AG04450 (cell line): ENCODE results near the gene EPN2. TPM values are rescaled to one million over a fixed set of nuclear protein-coding genes. Genes with fewer than 3 reads are reported as not detected.

Source experiments
- CTCF ChIA-PET: fragments of 300-600, 350-600 bp; formaldehyde crosslinking; extraction: SDS; loops from one replicate; lab custom pipeline; 2022; ENCODE audit warnings: antibody characterized with exemption, inconsistent platforms; lab: Charles Lee
- POLR2A ChIA-PET: fragments of 350-600 bp; formaldehyde crosslinking; extraction: SDS; loops from one replicate; lab custom pipeline; 2021; ENCODE audit warnings: antibody characterized with exemption, inconsistent platforms; lab: Yijun Ruan, JAX
- DNase-seq: peaks from one replicate; pipeline ENCODE4 v3.0.0-alpha.2; 2011; ENCODE audit warnings: low read depth, low spot score
- H3K27ac ChIP-seq: one replicate; pipeline ENCODE4 v1.5.1; 2012; ENCODE audit warnings: low read depth, low read length, control low read depth
- H3K27me3 ChIP-seq: one replicate; pipeline ENCODE4 v1.6.0; 2012; ENCODE audit warnings: low read length; ENCODE audit not compliant: control insufficient read depth, insufficient read depth
- H3K4me3 ChIP-seq: 2 replicates; pipeline ENCODE4 v1.5.1; 2011; ENCODE audit warnings: mild to moderate bottlenecking, low read depth, low read length, control low read depth
- H3K9me3 ChIP-seq: 2 replicates; pipeline ENCODE4 v1.5.1; 2012; ENCODE audit warnings: low read length; ENCODE audit not compliant: control insufficient read depth, insufficient read depth
- polyA plus RNA-seq: library from polyadenylated mRNA; depleted of rRNA; stranded (reverse); fragments of >200 nt; gene quantifications from 2 replicates; pipeline ENCODE4 v1.2.3, GENCODE V29; 2011
- TF ChIP-seq, protein P1 (sequence below): IDR thresholded peaks from 2 replicates; pipeline ENCODE4 v1.5.1; 2011; ENCODE audit warnings: low read depth, low read length, control low read depth, inconsistent platforms

The EPN2 gene
- polyA plus RNA-seq, 1 experiment: 27.9 TPM

DNA sequence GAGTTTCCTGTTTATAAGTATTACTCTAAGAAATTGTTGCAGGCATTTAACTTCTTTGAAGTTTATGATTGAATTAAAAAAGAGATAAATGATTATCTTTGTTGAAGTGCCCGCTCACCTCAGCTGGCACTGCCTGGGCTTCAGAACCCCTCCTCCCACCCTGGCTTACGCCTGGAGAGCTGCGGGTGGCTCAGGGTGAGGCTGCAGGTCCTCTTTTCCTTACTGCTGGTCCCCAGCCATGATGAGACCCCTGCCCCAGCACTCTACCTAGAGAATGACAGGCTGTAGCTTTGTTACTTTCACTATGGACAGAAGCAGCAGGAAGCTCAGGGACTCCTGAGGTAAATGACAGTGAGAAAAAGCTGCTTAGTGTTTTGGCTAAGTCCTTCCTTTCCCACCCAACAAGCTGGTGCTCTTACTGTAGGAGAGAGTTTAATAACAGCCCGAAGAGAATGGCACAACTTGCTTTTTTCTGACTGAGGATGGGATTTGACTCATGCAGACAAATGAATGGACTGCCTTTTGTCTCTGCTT is 62.1 kb downstream of the EPN2 start:
- TF ChIP-seq, protein P1, sequence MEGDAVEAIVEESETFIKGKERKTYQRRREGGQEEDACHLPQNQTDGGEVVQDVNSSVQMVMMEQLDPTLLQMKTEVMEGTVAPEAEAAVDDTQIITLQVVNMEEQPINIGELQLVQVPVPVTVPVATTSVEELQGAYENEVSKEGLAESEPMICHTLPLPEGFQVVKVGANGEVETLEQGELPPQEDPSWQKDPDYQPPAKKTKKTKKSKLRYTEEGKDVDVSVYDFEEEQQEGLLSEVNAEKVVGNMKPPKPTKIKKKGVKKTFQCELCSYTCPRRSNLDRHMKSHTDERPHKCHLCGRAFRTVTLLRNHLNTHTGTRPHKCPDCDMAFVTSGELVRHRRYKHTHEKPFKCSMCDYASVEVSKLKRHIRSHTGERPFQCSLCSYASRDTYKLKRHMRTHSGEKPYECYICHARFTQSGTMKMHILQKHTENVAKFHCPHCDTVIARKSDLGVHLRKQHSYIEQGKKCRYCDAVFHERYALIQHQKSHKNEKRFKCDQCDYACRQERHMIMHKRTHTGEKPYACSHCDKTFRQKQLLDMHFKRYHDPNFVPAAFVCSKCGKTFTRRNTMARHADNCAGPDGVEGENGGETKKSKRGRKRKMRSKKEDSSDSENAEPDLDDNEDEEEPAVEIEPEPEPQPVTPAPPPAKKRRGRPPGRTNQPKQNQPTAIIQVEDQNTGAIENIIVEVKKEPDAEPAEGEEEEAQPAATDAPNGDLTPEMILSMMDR: no peak
- Histone ChIP-seq H3K27me3 (no peaks in the 10 kb centered on the region), H3K9me3 (no peaks in the 10 kb centered on the region), H3K27ac (no peak overlapping the region), H3K4me3 (no peak overlapping the region)
- ChIA-PET CTCF (interaction anchor here (1.2 to 1.4 kb wide), 2 partner anchors 25 to 463 kb away, joined by 3 read pairs; no protein-coding TSS in a partner anchor), POLR2A (no interaction called here)
- DNase-seq: no peak

DNA sequence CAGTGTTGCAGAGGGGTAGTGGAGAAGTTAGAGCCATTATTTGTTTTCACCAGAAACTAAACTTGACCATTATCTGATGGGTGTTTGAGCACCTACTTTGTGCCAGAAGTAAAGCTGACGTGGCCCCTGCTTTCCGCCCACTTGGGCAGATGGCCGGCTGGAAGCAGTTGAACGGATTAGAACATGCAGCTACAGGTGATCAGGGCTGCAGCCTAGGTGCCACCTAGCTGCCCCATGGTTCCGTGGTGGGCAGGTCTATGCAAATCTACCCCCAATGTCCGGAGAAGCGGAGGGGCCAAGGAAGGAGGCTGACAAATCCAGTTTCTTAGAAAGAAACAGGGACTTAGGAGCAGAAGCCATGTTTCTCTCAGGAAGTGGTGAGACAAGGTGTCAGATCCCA is 62.7 kb downstream of the EPN2 start:
- Histone ChIP-seq H3K9me3 (no peaks in the 10 kb centered on the region), H3K27me3 (no peaks in the 10 kb centered on the region), H3K27ac (no peak overlapping the region), H3K4me3 (no peak overlapping the region)
- ChIA-PET CTCF (interaction anchor here (1.4 kb wide), 1 partner anchor 25 kb away, joined by 3 read pairs; no protein-coding TSS in a partner anchor), POLR2A (no interaction called here)
- TF ChIP-seq, protein P1: no peak
- no peak for DNase-seq

DNA sequence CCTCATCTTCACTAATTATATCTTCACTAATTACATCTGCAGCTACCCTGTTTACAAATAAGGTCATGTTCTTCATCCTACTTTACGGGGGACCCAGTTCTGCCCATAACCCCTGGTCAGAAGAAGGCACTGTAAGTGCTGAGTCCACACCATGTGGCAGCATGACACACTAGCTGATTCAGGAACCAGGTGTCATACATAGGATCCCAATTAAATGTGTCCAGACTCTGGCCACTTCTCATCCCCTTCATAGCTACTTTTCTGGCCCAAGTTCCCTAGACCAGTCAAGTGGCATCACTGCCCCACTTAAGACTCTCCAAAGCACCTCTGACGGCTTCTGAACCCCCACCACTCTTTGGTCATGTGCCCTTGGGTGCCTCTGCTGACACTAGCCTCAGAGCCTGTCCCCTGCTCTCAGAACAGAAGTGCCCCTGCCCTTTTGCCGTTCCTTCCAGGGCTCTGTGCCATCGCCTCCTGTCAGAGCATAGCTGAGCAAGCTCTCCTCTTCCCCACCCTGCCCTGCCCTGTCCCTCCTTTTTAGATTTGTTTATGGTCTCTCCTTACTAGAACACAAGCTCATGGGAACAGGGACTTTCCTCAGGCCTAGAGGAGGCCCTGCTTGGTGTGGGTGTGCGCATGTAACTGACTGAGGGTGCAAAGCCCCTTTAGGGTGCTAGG is 64.2 kb downstream of the EPN2 start:
- Histone ChIP-seq H3K27ac (no peak overlapping the region), H3K9me3 (no peaks in the 10 kb centered on the region), H3K4me3 (no peak overlapping the region), H3K27me3 (no peaks in the 10 kb centered on the region)
- DNase-seq: no peak
- ChIA-PET CTCF (no interaction called here), POLR2A (interaction anchor here (0.5 kb wide), 1 partner anchor 409 kb away, joined by 3 read pairs; no protein-coding TSS in a partner anchor)
- TF ChIP-seq, protein P1: no peak

DNA sequence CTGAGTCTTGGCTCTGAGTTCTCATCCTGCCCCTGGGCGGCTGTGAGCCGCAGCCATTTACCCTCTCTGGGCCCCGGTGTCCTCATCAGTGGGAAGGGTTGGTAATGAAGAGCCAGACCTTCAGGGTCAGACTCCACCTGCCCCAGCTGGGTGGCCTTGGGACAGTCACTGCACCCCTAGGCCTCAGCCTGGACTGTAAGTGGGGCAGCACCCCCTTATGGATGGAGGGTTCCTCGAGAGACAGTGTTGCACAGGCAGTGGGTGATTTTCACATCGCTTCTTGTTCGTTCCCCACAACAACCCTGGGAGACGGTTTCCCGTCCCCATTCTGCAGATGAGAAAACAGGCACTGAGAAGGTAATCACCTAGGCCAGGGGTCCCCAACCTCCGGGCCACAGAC is 64.8 kb downstream of the EPN2 start:
- POLR2A ChIA-PET: interaction anchor here (0.5 kb wide), 1 partner anchor 409 kb away, joined by 3 read pairs; no protein-coding TSS in a partner anchor
- no peaks in the 10 kb centered on the region for H3K27me3 ChIP-seq
- H3K27ac ChIP-seq: no peak overlapping the region
- TF ChIP-seq, protein P1: no peak
- H3K4me3 ChIP-seq: no peak overlapping the region
- DNase-seq: no peak
- CTCF ChIA-PET: no interaction called here
- H3K9me3 ChIP-seq: no peaks in the 10 kb centered on the region

DNA sequence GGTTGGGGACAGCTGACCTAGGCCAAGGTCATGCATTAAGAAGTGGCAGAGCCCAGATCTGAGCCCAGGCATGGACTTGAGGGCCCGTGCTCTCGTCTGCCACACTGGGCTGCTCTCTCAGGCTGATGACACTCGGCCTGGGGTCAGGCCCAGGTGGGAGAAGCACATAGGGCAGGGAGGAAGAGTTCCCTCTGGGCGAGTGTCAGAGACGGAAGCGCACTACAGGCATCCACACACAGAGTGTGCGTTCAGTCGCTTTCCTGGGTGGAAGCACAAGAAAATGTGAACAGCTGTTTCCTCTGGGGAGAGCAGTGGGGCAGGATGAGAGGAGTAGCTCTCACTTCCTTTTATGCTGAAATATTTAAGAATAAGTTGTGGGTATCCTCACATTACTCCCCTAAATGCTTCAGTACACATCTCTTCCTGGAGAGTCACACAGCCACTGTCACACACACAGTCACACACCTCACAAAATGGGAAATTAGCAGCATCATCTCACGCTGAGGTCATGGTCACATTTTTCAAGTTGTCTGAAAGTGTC is 65.7 kb downstream of the EPN2 start:
- ChIA-PET CTCF (no interaction called here), POLR2A (no interaction called here)
- no peaks in the 10 kb centered on the region for H3K9me3 ChIP-seq
- H3K27me3 ChIP-seq: no peaks in the 10 kb centered on the region
- no peak overlapping the region for H3K27ac ChIP-seq
- TF ChIP-seq, protein P1: no peak
- no peak overlapping the region for H3K4me3 ChIP-seq
- no peak for DNase-seq
